Cortex of kidney (tissue), 1 donor: ENCODE data around the gene IGFL2.
"Not testable (repeated sequence)": the region's sequence is repeated elsewhere in the genome, so short reads cannot be mapped to it uniquely, and the experiment has no call there.

ENCODE experiments used
- DNase-seq: peaks from one replicate; lab custom pipeline; 2025; lab: John Stamatoyannopoulos, UW

The IGFL2 gene

DNA sequence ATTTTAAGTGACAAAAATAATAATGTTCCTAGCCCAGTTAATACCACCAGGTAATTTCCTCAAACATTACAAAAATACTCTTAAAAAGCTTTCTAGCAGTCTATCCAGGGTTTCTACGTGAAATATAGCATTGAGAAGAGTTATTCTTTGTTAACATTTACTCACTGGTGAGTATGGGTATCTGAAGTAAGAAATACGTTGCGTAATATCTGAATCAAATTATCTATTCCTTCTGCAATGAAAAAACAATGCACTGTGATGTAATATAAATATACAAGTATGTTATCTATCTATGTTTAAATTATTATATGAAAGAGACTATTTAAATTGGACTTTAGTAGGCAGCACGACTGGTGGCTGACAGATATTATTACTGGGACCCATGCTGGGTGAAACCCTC, 5.7 kb upstream of the IGFL2 start:
- no peak for DNase-seq

DNA sequence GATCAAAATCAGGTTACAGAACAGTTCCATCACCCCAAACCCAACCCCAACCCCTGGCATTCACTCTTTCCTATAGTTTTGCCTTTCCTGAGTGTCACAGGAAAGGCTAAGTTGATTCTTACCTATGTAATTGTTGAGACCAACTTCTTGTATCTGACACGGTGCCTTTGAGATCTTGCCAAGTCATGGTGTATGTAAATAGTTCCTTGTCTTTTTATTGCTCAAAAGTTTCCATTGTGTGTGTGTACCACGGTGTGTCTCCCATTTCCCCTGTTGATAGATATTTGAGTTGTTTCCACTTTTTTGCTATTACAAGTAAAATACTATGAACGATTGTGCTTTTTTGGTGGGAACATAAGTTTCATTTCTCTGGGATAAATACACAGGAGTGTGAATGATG, 3.3 kb upstream of the IGFL2 start:
- DNase-seq = no peak

DNA sequence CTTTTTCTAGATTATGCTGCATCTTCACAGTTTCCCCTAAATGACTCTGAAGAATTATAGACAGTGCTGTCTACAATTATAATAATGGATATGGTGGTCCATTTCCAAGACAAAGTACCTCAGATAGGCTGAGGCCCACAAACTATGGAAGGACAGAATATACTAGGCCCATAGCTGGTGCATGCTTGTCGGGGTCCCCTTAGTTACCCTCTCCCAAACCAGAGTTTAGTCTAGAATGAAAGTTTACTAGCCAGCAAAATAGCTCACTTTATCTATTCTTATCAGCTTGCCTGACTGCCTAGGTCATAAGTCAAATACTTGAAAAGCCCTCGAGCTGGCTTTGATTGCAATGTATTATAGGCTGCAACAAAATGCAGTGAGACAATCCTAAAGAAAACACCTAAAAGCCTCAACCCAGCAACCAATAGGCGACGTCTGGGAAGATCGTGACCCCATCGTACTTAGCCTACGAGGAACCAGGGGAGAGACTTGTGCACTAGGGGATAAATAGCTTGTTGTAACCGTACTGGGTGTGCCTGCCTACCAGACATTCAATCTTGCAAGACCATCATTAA, 785 bp upstream of the IGFL2 start:
- no peak for DNase-seq

DNA sequence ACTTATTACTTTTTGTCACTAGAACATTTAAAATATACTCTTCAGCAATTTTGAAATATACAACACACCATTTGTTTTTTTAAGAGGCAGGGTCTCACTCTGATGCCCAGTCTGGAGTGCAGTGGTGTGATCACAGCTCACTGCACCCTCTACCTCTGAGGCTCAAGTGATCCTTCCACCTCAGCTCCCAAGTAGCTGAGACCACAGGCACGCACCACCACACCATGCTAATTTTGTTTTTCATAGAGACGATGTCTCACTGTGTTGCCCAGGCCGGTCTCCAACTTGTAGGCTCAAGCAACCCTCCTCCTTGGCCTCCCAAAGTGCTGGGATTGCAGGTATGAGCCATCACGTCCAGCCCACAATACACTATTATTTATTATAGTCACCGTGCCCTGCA, 2.6 kb downstream of the IGFL2 start:
- DNase-seq = no peak

DNA sequence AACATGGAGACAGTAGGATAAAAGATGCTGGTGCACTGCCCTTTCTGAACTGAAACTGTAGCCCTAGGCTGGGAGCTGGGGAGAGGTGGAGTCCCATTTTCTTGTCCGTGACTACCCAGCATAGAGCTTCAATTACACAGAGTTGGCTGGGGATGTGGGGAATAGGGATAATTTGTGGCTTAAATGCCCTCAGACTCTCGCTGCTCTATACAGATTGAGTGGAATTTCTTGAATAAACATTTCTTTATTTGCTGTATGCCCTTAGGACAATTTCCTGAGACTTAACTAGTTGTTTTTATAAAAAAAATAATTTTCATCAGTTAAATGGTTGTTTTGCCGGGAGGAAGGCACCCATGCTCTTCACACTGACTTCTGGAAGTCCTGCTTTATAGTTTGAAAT, 7.2 kb downstream of the IGFL2 start:
- no peak for DNase-seq

DNA sequence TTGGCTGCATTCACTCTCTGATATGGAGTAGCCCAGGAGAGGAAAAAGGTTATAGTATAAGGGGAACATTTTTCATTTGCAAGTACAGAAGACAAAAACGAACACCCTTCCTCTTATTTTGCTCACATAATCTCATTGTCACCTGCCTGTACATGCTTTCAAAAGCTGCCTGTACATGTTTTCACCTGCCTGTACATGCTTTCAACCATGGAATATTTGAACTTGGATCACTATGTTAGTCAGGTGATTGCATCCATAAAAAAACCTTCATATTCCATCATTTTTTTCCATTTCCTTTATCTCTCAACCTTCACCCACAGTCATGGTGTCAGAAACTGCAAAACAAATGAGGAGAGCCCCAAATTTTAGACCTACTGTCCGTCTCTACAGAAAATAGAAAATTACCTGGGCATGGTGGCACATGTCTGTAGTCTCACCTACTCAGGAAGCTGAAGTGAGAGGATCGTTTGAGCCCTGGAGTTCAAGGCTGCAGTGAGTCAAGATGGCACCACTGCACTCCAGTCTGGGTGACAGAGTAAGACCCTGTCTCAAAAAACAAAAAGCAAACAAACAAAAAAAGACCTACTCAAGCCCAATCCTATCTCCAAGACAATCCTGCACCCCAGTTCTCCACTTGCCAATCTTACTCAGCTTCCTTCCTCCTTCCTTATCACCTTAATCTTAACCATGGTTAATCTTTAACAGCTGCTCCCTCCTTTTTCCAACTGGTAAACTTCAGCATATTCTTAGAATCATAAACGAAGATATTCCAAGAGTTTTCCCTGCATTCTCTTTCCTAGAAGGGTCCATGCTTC, 11.6 kb downstream of the IGFL2 start:
- no peak for DNase-seq

DNA sequence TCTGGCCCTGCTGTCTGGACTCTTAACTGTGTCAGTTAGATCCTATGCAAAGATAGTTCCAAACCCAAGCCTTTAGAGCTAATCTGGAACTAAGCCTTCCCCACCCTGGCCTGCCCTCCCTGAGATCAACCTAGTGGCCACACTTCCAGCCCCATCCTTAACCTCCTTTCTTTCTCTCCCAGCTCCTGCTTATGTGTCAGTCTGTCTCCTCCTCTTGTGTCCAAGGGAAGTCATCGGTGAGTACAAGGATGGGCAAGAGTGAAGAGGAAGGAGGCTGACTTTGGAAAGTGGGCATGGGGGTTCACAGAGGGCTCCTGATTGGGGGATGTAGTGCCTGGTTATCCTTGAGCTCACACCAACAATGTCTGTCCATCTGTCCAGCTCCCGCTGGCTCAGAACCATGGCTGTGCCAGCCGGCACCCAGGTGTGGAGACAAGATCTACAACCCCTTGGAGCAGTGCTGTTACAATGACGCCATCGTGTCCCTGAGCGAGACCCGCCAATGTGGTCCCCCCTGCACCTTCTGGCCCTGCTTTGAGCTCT, 12.3 kb downstream of the IGFL2 start:
- no peak for DNase-seq

DNA sequence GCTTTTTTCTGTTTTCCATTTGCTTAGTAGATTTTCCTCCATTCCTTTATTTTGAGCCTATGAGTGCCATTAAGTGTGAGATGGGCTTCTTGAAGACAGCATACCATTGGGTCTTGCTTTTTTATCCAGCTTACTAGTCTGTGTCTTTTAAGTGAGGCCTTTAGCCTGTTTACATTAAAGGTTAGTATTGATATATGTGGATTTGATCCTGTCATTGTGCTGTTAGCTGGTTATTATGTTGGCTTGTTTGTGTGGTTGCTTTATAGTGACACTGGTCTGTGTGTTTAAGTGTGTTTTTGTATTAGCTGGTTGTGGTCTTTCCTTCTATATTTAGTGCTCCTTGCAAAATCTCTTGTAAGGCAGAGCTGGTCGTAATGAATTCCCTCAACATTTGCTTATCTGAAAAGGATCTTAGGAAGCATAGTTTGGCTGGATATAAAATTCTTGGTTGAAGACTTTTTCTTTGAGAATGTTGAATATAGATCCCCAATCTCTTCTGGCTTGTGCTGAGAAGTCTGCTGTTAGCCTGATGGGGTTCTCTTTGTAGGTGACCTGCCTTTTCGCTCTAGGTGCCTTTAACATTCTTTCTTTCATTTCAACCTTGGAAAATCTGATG, 13.7 kb downstream of the IGFL2 start:
- DNase-seq = not testable (repeated sequence)

DNA sequence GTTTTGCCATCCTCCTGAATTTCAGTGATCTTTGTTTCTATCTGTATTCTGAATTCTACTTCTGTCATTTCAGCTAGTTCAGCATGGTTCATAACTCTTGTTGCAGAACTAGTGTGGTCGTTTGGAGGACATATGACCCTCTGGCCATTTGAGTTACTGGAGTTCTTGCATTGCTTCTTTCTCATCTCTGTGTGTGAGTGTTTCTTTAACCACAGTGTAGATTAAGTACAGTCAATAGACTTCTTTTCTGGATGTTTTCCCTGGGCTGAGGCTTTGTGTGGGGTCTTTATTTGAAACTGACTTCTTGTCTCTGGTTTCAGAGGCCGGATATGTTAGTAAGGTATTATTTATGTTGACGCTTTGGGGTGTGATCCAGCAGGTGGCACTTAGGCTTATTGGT, 14.7 kb downstream of the IGFL2 start:
- DNase-seq = no peak

DNA sequence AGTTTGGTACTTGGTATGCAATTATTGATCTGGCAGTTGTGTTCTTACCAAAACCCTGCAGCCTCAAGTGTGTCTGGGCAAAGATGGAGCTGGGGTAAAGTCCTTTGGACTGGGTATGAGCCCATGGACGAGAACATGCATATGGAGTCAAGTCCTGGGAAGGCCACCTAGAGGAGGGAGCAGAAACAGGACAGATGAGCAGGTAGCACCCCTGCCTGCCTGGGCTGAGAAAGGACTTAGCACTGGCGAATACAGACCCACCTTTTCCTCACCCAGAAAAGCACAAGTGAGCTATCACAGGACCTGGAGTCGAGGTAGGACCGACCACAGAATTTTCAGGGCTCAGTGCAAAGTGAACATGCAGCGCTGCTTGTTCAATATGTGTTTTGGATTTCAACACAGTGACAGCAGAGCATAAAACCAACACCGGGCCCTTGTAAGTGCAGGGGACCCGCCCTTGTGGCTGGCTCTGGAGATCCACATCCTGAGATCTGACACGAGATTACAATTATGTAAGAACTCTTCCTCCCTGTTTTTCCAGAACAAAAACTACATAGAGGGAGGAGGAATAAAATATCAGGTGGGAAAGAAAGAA, 25.9 kb downstream of the IGFL2 start:
- no peak for DNase-seq

DNA sequence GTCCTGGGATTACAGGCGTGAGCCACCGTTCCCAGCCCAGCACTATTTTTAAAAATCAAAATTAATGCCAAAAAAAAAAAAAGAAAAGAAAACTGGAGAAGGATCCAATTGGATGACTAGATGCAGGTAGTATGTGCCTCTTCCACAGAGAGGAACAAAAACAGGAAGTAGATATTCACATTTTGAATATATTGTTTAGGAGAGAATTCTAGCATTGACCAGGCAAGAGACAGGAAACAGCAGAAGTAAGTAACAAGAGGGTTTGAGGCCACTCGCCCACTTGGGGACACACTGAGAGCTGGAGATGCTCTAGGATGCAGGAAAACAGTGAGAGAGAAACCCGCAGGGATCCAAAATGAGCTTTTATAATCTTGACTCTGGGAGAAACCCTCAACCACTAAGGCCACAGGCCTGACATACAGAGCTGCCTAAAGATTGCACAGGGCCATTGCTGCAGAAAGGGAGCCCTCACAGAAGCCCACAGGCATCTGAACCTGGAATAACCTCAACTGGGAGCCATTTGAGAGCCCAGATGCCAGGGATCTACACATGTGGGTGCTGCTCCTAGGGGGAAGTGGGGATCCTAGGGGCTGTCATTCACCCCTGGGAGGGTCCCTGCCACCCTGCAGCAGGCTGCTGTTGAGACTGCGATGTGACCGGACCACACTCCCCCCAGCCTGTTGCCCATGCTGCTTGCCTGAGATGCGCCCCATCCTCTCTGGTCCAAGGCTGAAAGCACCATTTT, 28.2 kb downstream of the IGFL2 start:
- no peak for DNase-seq

DNA sequence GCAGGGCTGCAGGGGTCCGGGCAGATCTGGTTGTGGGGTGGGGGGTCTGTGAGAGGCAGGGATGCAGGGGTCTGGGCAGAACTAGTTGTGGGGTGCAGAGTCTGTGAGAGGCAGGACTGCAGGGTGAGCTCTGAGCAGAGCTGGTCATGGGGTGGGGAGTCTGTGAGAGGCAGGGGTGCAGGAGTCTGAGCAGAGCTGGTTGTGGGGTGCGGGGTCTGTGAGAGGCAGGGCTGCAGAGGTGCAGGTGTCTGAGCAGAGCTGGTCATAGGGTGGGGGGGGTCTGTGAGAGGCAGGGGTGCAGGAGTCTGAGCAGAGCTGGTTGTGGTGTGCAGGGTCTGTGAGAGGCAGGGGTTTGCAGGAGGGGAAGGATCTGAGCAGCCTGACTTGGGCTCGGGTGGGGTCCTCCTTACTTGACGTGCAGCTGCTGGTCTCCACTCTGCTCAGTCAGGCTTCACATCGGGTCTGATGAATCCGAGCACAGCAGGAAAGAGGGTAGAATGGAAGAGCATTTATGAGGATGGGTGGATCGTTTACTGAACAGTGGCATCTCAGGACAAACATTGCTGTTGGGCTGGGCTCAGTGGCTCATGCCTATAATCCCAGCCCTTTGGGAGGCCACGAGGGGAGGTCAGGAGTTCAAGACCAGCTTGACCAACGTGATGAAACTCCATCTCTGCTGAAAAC, 31.2 kb downstream of the IGFL2 start:
- no peak for DNase-seq

DNA sequence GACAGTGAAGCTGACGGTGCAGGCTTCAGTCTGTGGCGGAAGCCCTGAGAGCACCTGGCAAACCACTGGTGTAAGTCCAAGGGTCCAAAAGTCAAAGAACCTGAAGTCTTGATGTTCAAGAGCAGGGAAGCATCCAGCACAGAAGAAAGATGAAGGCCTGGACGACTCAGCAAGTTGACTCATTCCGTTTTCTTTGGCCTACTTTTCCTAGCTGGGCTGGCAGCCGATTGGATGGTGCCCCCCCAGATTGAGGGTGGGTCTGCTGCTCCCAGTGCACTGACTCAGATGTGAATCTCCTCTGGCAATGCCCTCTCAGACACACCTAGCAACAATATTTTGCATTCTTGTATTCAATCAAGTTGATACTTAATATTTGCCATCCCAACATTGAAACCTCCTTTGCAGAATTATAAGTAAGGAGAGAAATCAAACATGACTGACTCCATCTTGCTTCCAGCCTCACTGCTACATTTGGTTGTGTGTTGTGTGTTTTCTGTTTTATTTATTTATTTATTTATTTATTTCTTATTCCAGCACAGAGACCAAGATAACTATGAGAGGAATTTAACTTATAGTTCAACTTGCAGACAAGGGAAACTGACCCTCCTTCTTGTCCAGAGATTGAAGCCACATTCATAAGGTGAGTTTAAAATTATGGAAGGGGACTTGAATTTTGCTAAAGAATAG, 32.8 kb downstream of the IGFL2 start:
- no peak for DNase-seq

DNA sequence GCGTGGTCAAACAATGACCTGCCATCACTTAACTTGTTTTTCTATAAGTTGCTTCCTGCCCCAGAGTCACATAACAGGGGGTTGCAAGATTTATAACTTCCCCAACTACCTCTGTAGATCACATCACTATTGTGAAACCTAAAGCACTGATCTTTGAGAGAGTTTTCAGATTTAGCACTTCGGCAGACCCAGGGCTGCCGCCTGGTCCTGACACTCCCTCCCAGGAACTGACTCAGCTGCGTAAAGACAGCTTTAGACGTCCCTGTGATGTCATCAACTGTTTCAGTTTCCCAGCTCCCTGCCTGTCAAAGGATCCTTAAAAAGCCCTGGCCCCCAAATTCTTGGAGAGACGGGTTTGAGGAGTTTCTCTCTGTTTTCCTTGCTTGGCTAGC, 33.3 kb downstream of the IGFL2 start:
- DNase-seq = no peak

DNA sequence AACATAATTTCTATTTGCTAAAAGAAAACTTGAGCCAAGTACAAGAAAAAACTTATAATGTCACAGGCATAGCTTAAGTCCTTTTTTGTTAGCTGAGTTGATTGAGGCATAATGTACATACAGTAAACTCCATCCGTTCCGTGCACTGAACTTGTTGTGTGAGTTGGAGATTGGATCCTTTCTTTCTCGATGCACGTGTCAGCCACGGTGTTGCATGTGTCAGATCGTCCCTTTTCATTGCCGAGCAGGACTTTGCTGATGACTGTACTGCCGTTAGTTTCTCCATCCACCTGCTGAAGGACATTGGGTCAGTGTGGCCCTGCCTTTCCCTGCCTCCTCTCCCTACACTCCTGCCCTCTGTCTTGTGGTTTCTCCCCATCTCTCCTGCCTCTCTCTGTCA, 34.4 kb downstream of the IGFL2 start:
- no peak for DNase-seq

DNA sequence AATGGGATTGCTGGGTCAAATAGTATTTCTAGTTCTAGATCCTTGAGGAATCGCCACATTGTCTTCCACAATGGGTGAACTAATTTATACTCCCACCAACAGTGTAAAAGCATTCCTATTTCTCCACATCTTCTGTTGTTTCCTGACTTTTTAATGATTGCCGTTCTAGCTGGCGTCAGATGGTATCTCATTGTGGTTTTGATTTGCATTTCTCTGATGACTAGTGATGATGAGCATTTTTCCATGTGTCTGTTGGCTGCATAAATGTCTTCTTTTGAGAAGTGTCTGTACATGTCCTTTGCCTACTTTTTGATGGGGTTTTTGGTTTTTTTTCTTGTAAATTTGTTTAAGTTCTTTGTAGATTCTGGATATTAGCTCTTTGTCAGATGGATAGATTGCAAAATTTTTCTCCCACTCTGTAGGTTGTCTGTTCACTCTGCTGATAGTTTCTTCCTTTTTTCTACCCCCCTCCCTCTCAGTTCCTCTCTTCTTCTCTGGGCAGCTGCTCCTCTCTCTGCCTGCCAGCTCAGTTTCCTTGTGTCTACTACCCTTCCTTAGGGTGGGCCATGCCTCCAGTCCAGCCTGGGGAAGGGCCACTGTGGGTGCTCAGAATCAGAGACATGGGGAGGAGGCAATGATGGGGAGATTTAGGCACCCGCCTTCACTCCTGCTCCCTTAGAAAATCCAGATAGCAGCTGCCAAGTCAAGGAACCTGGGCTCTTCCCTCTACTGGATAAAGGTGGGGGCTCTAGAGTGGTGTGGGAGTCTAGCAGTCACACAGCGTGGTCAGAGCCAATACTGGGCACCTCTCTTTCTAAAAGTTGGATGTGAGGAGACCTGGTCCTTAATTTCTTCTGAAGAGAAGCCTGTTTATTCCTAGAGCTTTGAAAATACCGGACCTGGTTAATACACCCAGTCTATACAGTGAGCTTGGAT, 37.0 kb downstream of the IGFL2 start:
- DNase-seq = not testable (repeated sequence)

DNA sequence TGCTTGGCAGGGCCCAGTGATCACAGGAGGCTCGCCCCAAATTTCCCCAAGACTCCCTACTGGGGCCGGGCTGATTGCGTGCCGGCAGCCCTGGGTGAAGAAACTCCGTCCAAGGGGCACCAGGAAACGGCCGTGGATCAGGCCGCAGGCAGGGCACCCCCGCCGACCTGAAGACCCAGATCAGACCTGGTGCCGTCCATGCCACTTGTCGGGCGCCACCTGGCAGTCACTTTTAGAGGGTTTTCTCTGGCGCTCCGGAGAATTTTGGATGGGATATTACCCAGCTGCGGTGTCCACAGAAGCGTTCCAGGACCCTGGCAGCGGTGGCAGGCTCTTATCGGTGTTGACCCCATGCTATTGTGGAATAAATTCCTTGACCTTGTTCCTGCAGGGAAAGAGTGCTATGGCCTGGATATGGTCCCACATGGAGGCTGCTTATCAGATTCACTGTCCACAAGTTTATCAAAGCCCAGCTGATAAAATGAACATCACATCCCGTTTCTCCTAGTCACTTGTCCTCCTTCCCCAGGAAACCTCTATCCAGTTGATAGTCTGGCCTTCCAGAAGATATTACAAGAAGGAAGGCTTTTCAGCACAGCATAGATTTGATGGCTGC, 38.2 kb downstream of the IGFL2 start:
- DNase-seq = no peak

DNA sequence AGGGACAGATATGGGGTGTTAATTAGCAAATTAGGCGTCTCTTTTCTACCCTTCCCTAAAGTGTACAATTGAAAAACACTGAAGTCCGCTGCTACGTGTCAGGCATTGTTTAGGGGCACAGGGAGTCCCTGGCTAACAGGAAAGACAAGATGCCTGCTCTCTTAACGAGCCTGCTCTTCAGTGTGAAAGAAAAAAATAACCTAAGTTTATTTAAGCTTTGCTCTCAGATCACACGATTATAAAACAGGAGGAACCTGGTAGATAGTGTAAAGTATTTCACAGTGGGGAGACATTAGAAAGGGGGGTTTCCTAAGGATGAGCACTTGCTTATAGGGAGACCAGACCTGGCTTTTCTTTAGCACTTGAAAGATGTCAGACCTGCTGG, 38.7 kb downstream of the IGFL2 start:
- no peak for DNase-seq
